WTC11 (cell line): ENCODE data around the gene GRM1. TPM values are rescaled to one million over a fixed set of nuclear protein-coding genes. Genes with fewer than 3 reads are reported as not detected.

Source experiments
- ATAC-seq: fragments of 200-7000 bp; cut with Tn5 transposase; 2 replicates; pipeline ENCODE4 v1.10.0; 2021; ENCODE audit warnings: mild to moderate bottlenecking, moderate library complexity
- CTCF ChIA-PET: fragments of 300-600 bp; sonication (Branson Sonifier 250); formaldehyde crosslinking; loops from one replicate; lab custom pipeline; 2021; ENCODE audit warnings: antibody characterized with exemption; lab: Charles Lee
- POLR2A ChIA-PET: fragments of 350-600 bp; sonication (Branson Sonifier 250); formaldehyde crosslinking; loops from one replicate; lab custom pipeline; 2021; ENCODE audit warnings: antibody characterized with exemption; lab: Charles Lee
- DNase-seq: peaks from one replicate; pipeline ENCODE4 v3.0.0; 2021; ENCODE audit warnings: low spot score
- H3K27ac Mint-ChIP-seq: 2 replicates; pipeline ENCODE4 v1.8.0; 2021; ENCODE audit warnings: mixed read lengths
- H3K27me3 Mint-ChIP-seq: 2 replicates; pipeline ENCODE4 v1.8.0; 2021; ENCODE audit warnings: low read depth, mild to moderate bottlenecking, moderate library complexity, mixed read lengths
- H3K36me3 Mint-ChIP-seq: 2 replicates; pipeline ENCODE4 v1.8.0; 2021; ENCODE audit warnings: mixed read lengths
- H3K4me1 Mint-ChIP-seq: 2 replicates; pipeline ENCODE4 v1.8.0; 2022; ENCODE audit warnings: mixed read lengths
- H3K4me3 Mint-ChIP-seq: 2 replicates; pipeline ENCODE4 v1.8.0; 2021; ENCODE audit warnings: mild to moderate bottlenecking, moderate library complexity, mixed read lengths
- H3K9me3 Mint-ChIP-seq: 2 replicates; pipeline ENCODE4 v1.8.0; 2021; ENCODE audit warnings: mixed read lengths
- CBFB ChIP-seq: sonication (generic); formaldehyde crosslinking; IDR thresholded peaks from 2 replicates; pipeline ENCODE4 v1.8.1; 2022; ENCODE audit warnings: mild to moderate bottlenecking, low read depth, missing genetic modification reagents
- ELF4 ChIP-seq: sonication (generic); formaldehyde crosslinking; IDR thresholded peaks from 2 replicates; pipeline ENCODE4 v1.8.1; 2022; ENCODE audit warnings: low read depth, mild to moderate bottlenecking, moderate library complexity, missing genetic modification reagents
- ESRRA ChIP-seq: sonication (generic); formaldehyde crosslinking; IDR thresholded peaks from 2 replicates; pipeline ENCODE4 v1.8.1; 2022; ENCODE audit warnings: mild to moderate bottlenecking, missing genetic modification reagents, borderline replicate concordance
- GTF2I ChIP-seq: fragments of 250-450 bp; sonication (Bioruptor Pico); conservative IDR thresholded peaks from 2 replicates; pipeline ENCODE4 v1.4.0; 2021; ENCODE audit warnings: mild to moderate bottlenecking
- JAZF1 ChIP-seq: fragments of 250-450 bp; sonication (Bioruptor Pico); IDR thresholded peaks from 2 replicates; pipeline ENCODE4 v1.9.0; 2021; ENCODE audit warnings: moderate library complexity, mild to moderate bottlenecking, inconsistent platforms
- NR1H2 ChIP-seq: sonication (generic); formaldehyde crosslinking; IDR thresholded peaks from 2 replicates; pipeline ENCODE4 v1.9.0; 2021; ENCODE audit warnings: mild to moderate bottlenecking, moderate library complexity, missing genetic modification reagents
- NR2C2 ChIP-seq: sonication (generic); formaldehyde crosslinking; IDR thresholded peaks from 2 replicates; pipeline ENCODE4 v1.8.0; 2022; ENCODE audit warnings: mild to moderate bottlenecking, missing genetic modification reagents
- RORB ChIP-seq: fragments of 250-450 bp; sonication (Bioruptor Pico); IDR thresholded peaks from 2 replicates; pipeline ENCODE4 v1.9.0; 2021; ENCODE audit warnings: mild to moderate bottlenecking
- TEAD1 ChIP-seq: sonication (generic); formaldehyde crosslinking; IDR thresholded peaks from 2 replicates; pipeline ENCODE4 v1.8.0; 2022; ENCODE audit warnings: mild to moderate bottlenecking, missing genetic modification reagents
- ZNF138 ChIP-seq: sonication (generic); formaldehyde crosslinking; conservative IDR thresholded peaks from 2 replicates; pipeline ENCODE4 v1.8.1; 2022; ENCODE audit warnings: mild to moderate bottlenecking, moderate library complexity, missing genetic modification reagents
- ZNF263 ChIP-seq: sonication (generic); formaldehyde crosslinking; IDR thresholded peaks from 2 replicates; pipeline ENCODE4 v1.8.1; 2022; ENCODE audit warnings: low read depth, mild to moderate bottlenecking, moderate library complexity, missing genetic modification reagents
- ZNF317 ChIP-seq: sonication (generic); formaldehyde crosslinking; IDR thresholded peaks from 2 replicates; pipeline ENCODE4 v1.8.1; 2023; ENCODE audit warnings: low read depth, mild to moderate bottlenecking, moderate library complexity, missing genetic modification reagents, borderline replicate concordance
- ZNF416 ChIP-seq: fragments of 250-450 bp; sonication (Bioruptor Pico); IDR thresholded peaks from 2 replicates; pipeline ENCODE4 v1.9.0; 2021; ENCODE audit warnings: mild to moderate bottlenecking, inconsistent platforms
- total RNA-seq: library from RNA; stranded (reverse); gene quantifications from 3 replicates; pipeline ENCODE4 v1.2.3, GENCODE V29; 2021
- TF ChIP-seq, protein P1 (sequence below): sonication (generic); formaldehyde crosslinking; IDR thresholded peaks from 2 replicates; pipeline ENCODE4 v1.8.0; 2023; ENCODE audit warnings: missing genetic modification reagents, mild to moderate bottlenecking, borderline replicate concordance
- TF ChIP-seq, protein P2 (sequence below): sonication (generic); formaldehyde crosslinking; IDR thresholded peaks from 2 replicates; pipeline ENCODE4 v1.8.0; 2022; ENCODE audit warnings: mild to moderate bottlenecking, missing genetic modification reagents
- TF ChIP-seq, protein P3 (sequence below): fragments of 250-450 bp; sonication (Bioruptor Pico); IDR thresholded peaks from 2 replicates; pipeline ENCODE4 v1.9.0; 2021; ENCODE audit warnings: mild to moderate bottlenecking, borderline replicate concordance
- TF ChIP-seq, protein P4 (sequence below): sonication (generic); formaldehyde crosslinking; IDR thresholded peaks from 2 replicates; pipeline ENCODE4 v1.8.0; 2023; ENCODE audit warnings: mild to moderate bottlenecking, missing genetic modification reagents
- TF ChIP-seq, protein P5 (sequence below): sonication (generic); formaldehyde crosslinking; IDR thresholded peaks from 2 replicates; pipeline ENCODE4 v1.8.0; 2022; ENCODE audit warnings: mild to moderate bottlenecking, missing genetic modification reagents
- TF ChIP-seq, protein P6 (sequence below): fragments of 250-450 bp; sonication (Bioruptor Pico); IDR thresholded peaks from 2 replicates; pipeline ENCODE4 v1.9.0; 2021; ENCODE audit warnings: moderate library complexity, mild to moderate bottlenecking, inconsistent platforms, borderline replicate concordance

GRM1 gene
- total RNA-seq, 1 experiment from 2014 or later: 0.46 TPM

DNA sequence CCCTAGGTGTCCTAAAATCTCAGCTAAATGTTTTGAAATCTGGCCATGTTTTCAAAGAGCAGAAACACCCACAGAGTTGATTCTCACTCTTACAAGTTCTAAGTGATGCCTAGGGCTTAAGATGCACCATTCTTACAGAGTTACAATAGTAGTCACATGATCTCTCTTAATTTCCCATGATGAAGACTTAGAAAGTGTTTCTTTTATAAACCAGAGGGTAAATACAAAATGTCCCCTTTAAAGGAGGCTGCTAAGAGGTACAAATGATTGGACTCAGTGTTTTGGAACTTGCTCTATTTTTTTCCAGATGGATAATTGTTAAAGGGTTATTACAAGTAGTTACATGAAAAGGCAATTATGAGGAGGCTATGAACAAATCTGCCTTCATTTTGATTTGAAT lies 244.6 kb downstream of the GRM1 start (continued):
- TF ChIP-seq, protein P1, sequence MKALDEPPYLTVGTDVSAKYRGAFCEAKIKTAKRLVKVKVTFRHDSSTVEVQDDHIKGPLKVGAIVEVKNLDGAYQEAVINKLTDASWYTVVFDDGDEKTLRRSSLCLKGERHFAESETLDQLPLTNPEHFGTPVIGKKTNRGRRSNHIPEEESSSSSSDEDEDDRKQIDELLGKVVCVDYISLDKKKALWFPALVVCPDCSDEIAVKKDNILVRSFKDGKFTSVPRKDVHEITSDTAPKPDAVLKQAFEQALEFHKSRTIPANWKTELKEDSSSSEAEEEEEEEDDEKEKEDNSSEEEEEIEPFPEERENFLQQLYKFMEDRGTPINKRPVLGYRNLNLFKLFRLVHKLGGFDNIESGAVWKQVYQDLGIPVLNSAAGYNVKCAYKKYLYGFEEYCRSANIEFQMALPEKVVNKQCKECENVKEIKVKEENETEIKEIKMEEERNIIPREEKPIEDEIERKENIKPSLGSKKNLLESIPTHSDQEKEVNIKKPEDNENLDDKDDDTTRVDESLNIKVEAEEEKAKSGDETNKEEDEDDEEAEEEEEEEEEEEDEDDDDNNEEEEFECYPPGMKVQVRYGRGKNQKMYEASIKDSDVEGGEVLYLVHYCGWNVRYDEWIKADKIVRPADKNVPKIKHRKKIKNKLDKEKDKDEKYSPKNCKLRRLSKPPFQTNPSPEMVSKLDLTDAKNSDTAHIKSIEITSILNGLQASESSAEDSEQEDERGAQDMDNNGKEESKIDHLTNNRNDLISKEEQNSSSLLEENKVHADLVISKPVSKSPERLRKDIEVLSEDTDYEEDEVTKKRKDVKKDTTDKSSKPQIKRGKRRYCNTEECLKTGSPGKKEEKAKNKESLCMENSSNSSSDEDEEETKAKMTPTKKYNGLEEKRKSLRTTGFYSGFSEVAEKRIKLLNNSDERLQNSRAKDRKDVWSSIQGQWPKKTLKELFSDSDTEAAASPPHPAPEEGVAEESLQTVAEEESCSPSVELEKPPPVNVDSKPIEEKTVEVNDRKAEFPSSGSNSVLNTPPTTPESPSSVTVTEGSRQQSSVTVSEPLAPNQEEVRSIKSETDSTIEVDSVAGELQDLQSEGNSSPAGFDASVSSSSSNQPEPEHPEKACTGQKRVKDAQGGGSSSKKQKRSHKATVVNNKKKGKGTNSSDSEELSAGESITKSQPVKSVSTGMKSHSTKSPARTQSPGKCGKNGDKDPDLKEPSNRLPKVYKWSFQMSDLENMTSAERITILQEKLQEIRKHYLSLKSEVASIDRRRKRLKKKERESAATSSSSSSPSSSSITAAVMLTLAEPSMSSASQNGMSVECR (CRISPR knock-in tag): no peak

DNA sequence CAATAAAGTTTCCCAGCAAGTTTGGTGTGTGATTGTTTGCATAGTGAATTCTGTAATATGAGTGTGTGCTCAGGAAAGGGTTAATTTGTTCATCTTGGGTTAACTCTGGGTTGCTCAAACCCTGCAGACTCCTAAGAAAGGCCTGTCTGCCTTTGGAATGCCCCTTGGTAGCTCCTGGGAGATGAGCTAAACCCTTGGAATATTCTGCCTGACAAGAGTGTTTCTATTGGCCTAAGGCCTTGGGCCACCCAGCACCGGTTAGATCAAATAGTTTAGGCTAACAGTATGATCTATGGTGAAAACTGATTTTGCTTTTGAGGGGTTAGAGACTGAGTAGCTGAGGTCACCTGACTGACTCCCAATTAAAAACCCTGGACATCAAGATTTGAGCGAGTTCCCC lies 248.3 kb downstream of the GRM1 start:
- TF ChIP-seq NR2C2 (no peak), JAZF1 (CRISPR knock-in tag) (no peak), ZNF138 (CRISPR knock-in tag) (no peak), NR1H2 (CRISPR knock-in tag) (no peak), ELF4 (CRISPR knock-in tag) (no peak), ZNF317 (no peak), RORB (CRISPR knock-in tag) (no peak), ZNF263 (CRISPR knock-in tag) (no peak), GTF2I (CRISPR knock-in tag) (no peak), TEAD1 (no peak), ZNF416 (CRISPR knock-in tag) (no peak), ESRRA (CRISPR knock-in tag) (no peak), CBFB (CRISPR knock-in tag) (no peak)
- TF ChIP-seq, protein P2, sequence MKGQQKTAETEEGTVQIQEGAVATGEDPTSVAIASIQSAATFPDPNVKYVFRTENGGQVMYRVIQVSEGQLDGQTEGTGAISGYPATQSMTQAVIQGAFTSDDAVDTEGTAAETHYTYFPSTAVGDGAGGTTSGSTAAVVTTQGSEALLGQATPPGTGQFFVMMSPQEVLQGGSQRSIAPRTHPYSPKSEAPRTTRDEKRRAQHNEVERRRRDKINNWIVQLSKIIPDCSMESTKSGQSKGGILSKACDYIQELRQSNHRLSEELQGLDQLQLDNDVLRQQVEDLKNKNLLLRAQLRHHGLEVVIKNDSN: no peak
- TF ChIP-seq, protein P3, sequence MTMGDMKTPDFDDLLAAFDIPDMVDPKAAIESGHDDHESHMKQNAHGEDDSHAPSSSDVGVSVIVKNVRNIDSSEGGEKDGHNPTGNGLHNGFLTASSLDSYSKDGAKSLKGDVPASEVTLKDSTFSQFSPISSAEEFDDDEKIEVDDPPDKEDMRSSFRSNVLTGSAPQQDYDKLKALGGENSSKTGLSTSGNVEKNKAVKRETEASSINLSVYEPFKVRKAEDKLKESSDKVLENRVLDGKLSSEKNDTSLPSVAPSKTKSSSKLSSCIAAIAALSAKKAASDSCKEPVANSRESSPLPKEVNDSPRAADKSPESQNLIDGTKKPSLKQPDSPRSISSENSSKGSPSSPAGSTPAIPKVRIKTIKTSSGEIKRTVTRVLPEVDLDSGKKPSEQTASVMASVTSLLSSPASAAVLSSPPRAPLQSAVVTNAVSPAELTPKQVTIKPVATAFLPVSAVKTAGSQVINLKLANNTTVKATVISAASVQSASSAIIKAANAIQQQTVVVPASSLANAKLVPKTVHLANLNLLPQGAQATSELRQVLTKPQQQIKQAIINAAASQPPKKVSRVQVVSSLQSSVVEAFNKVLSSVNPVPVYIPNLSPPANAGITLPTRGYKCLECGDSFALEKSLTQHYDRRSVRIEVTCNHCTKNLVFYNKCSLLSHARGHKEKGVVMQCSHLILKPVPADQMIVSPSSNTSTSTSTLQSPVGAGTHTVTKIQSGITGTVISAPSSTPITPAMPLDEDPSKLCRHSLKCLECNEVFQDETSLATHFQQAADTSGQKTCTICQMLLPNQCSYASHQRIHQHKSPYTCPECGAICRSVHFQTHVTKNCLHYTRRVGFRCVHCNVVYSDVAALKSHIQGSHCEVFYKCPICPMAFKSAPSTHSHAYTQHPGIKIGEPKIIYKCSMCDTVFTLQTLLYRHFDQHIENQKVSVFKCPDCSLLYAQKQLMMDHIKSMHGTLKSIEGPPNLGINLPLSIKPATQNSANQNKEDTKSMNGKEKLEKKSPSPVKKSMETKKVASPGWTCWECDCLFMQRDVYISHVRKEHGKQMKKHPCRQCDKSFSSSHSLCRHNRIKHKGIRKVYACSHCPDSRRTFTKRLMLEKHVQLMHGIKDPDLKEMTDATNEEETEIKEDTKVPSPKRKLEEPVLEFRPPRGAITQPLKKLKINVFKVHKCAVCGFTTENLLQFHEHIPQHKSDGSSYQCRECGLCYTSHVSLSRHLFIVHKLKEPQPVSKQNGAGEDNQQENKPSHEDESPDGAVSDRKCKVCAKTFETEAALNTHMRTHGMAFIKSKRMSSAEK (CRISPR knock-in tag): no peak
- TF ChIP-seq, protein P4, sequence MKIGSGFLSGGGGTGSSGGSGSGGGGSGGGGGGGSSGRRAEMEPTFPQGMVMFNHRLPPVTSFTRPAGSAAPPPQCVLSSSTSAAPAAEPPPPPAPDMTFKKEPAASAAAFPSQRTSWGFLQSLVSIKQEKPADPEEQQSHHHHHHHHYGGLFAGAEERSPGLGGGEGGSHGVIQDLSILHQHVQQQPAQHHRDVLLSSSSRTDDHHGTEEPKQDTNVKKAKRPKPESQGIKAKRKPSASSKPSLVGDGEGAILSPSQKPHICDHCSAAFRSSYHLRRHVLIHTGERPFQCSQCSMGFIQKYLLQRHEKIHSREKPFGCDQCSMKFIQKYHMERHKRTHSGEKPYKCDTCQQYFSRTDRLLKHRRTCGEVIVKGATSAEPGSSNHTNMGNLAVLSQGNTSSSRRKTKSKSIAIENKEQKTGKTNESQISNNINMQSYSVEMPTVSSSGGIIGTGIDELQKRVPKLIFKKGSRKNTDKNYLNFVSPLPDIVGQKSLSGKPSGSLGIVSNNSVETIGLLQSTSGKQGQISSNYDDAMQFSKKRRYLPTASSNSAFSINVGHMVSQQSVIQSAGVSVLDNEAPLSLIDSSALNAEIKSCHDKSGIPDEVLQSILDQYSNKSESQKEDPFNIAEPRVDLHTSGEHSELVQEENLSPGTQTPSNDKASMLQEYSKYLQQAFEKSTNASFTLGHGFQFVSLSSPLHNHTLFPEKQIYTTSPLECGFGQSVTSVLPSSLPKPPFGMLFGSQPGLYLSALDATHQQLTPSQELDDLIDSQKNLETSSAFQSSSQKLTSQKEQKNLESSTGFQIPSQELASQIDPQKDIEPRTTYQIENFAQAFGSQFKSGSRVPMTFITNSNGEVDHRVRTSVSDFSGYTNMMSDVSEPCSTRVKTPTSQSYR (CRISPR knock-in tag): no peak
- TF ChIP-seq, protein P5, sequence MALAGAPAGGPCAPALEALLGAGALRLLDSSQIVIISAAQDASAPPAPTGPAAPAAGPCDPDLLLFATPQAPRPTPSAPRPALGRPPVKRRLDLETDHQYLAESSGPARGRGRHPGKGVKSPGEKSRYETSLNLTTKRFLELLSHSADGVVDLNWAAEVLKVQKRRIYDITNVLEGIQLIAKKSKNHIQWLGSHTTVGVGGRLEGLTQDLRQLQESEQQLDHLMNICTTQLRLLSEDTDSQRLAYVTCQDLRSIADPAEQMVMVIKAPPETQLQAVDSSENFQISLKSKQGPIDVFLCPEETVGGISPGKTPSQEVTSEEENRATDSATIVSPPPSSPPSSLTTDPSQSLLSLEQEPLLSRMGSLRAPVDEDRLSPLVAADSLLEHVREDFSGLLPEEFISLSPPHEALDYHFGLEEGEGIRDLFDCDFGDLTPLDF (CRISPR knock-in tag): no peak
- TF ChIP-seq, protein P6, sequence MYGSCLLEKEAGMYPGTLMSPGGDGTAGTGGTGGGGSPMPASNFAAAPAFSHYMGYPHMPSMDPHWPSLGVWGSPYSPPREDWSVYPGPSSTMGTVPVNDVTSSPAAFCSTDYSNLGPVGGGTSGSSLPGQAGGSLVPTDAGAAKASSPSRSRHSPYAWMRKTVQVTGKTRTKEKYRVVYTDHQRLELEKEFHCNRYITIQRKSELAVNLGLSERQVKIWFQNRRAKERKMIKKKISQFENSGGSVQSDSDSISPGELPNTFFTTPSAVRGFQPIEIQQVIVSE (CRISPR knock-in tag): no peak
- H3K27me3 Mint-ChIP-seq: no peaks in the 10 kb centered on the region
- CTCF ChIA-PET: no interaction called here
- no peaks in the 10 kb centered on the region for H3K36me3 Mint-ChIP-seq
- peaks cover 5% of the 10 kb centered on the region; the same call in 1 of the 2 replicates for H3K4me1 Mint-ChIP-seq
- DNase-seq (no peak), ATAC-seq (peak; percentile 85)
- no peak overlapping the region for H3K4me3 Mint-ChIP-seq
- H3K9me3 Mint-ChIP-seq: no peaks in the 10 kb centered on the region
- no peak overlapping the region for H3K27ac Mint-ChIP-seq
- POLR2A ChIA-PET: no interaction called here
